Osteoblast (primary cell): ENCODE results near the gene HS1BP3. TPM values are rescaled to one million over a fixed set of nuclear protein-coding genes. Genes with fewer than 3 reads are reported as not detected.
A peak's percentile ranks its signal among the peaks of the same experiment; 100 is the strongest.

Experiments used
- DNase-seq: peaks from one replicate; pipeline ENCODE4 v3.0.0; 2011; ENCODE audit warnings: low spot score, mixed read lengths; ENCODE audit not compliant: insufficient read length; ENCODE audit errors: missing footprints
- H2AFZ ChIP-seq: 2 replicates; pipeline ENCODE4 v1.6.0; 2011; ENCODE audit warnings: mild to moderate bottlenecking, low read length
- H3K27ac ChIP-seq: 2 replicates; pipeline ENCODE4 v1.5.1; 2011; ENCODE audit warnings: mild to moderate bottlenecking, low read depth, low read length, moderate library complexity
- H3K27me3 ChIP-seq: 2 replicates; pipeline ENCODE4 v1.6.0; 2012; ENCODE audit warnings: mild to moderate bottlenecking, control low read depth, inconsistent platforms, low read length, moderate library complexity; ENCODE audit not compliant: insufficient read depth
- H3K36me3 ChIP-seq: 2 replicates; pipeline ENCODE4 v1.5.1; 2011; ENCODE audit warnings: mild to moderate bottlenecking, low read length, control low read depth, moderate library complexity; ENCODE audit not compliant: insufficient read depth
- H3K4me1 ChIP-seq: 2 replicates; pipeline ENCODE4 v1.5.1; 2011; ENCODE audit warnings: mild to moderate bottlenecking, low read length, control low read depth, moderate library complexity; ENCODE audit not compliant: insufficient read depth
- H3K4me2 ChIP-seq: 2 replicates; pipeline ENCODE4 v1.6.0; 2011; ENCODE audit warnings: mild to moderate bottlenecking, low read length; ENCODE audit not compliant: insufficient read depth
- H3K4me3 ChIP-seq: fragments of 200-600 bp; sonication (generic); 3 replicates; pipeline ENCODE4 v1.5.1; 2012; ENCODE audit warnings: mild to moderate bottlenecking, low read length, inconsistent platforms; ENCODE audit not compliant: insufficient read depth
- H3K79me2 ChIP-seq: 2 replicates; pipeline ENCODE4 v1.6.0; 2012; ENCODE audit warnings: mild to moderate bottlenecking, low read length, control low read depth, inconsistent platforms; ENCODE audit not compliant: insufficient read depth
- H3K9me3 ChIP-seq: 2 replicates; pipeline ENCODE4 v1.5.1; 2011; ENCODE audit warnings: low read depth, low read length, control low read depth
- H4K20me1 ChIP-seq: 2 replicates; pipeline ENCODE4 v1.6.0; 2012; ENCODE audit warnings: mild to moderate bottlenecking, low read length, control low read depth; ENCODE audit not compliant: insufficient read depth
- CTCF ChIP-seq: IDR thresholded peaks from 2 replicates; pipeline ENCODE4 v1.5.1; 2011; ENCODE audit warnings: mild to moderate bottlenecking, low read depth, low read length, moderate library complexity; ENCODE audit errors: extremely low read depth
- total RNA-seq: library from RNA; depleted of rRNA; stranded (reverse); fragments of >200 nt; gene quantifications from 2 replicates; pipeline ENCODE4 v1.2.3, GENCODE V29; 2012

The HS1BP3 gene
- total RNA-seq, 1 donor = 47.8 TPM

GRCh38 chr2:20596193-20596972 is 54.5 kb downstream of the HS1BP3 start:
- Histone ChIP-seq H3K27ac (peak overlapping the region; percentile 80), H3K4me2 (no peak overlapping the region), H3K4me3 (no peak overlapping the region), H3K36me3 (no peaks in the 10 kb centered on the region), H3K9me3 (no peaks in the 10 kb centered on the region), H4K20me1 (no peaks in the 10 kb centered on the region), H3K79me2 (no peaks in the 10 kb centered on the region), H2AFZ (peak overlapping the region; percentile 74), H3K27me3 (no peaks in the 10 kb centered on the region), H3K4me1 (peaks cover 39% of the 10 kb centered on the region)
- TF ChIP-seq CTCF = no peak
- no peak for DNase-seq

GRCh38 chr2:20595439-20596192 is 55.3 kb downstream of the HS1BP3 start:
- no peaks in the 10 kb centered on the region for H4K20me1 ChIP-seq
- H3K36me3 ChIP-seq = no peaks in the 10 kb centered on the region
- peak overlapping the region; percentile 80 for H3K27ac ChIP-seq
- no peaks in the 10 kb centered on the region for H3K79me2 ChIP-seq
- peak overlapping the region; percentile 74 for H2AFZ ChIP-seq
- H3K27me3 ChIP-seq = no peaks in the 10 kb centered on the region
- TF ChIP-seq CTCF = no peak
- H3K4me1 ChIP-seq = peaks cover 41% of the 10 kb centered on the region
- no peak overlapping the region for H3K4me2 ChIP-seq
- no peak for DNase-seq
- no peaks in the 10 kb centered on the region for H3K9me3 ChIP-seq
- no peak overlapping the region for H3K4me3 ChIP-seq

- TF ChIP-seq CTCF = no peak
- H3K4me1 ChIP-seq = peaks cover 48% of the 10 kb centered on the region
- DNase-seq = no peak
- H3K4me2 ChIP-seq = no peak overlapping the region
- no peaks in the 10 kb centered on the region for H3K36me3 ChIP-seq
- no peaks in the 10 kb centered on the region for H3K9me3 ChIP-seq
- H3K79me2 ChIP-seq = no peaks in the 10 kb centered on the region
- no peak overlapping the region for H3K4me3 ChIP-seq
- peak overlapping the region; percentile 74 for H2AFZ ChIP-seq
- no peaks in the 10 kb centered on the region for H3K27me3 ChIP-seq
- no peaks in the 10 kb centered on the region for H4K20me1 ChIP-seq
- H3K27ac ChIP-seq = peak overlapping the region; percentile 80
Measured at GRCh38 chr2:20594957-20595356, 55.9 kb downstream of the HS1BP3 start.

- Histone ChIP-seq H3K79me2 (no peaks in the 10 kb centered on the region), H3K9me3 (no peaks in the 10 kb centered on the region), H3K27ac (peak overlapping the region; percentile 90), H2AFZ (no peak overlapping the region), H3K36me3 (no peaks in the 10 kb centered on the region), H3K4me2 (no peak overlapping the region), H3K4me3 (no peak overlapping the region), H3K27me3 (no peaks in the 10 kb centered on the region), H4K20me1 (no peaks in the 10 kb centered on the region), H3K4me1 (peaks cover 53% of the 10 kb centered on the region)
- DNase-seq = no peak
- no peak for TF ChIP-seq CTCF
Measured at GRCh38 chr2:20594048-20594750, 56.7 kb downstream of the HS1BP3 start.
